ENCODE results near the gene LIME1.

The LIME1 gene, protein sequence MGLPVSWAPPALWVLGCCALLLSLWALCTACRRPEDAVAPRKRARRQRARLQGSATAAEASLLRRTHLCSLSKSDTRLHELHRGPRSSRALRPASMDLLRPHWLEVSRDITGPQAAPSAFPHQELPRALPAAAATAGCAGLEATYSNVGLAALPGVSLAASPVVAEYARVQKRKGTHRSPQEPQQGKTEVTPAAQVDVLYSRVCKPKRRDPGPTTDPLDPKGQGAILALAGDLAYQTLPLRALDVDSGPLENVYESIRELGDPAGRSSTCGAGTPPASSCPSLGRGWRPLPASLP

DNA sequence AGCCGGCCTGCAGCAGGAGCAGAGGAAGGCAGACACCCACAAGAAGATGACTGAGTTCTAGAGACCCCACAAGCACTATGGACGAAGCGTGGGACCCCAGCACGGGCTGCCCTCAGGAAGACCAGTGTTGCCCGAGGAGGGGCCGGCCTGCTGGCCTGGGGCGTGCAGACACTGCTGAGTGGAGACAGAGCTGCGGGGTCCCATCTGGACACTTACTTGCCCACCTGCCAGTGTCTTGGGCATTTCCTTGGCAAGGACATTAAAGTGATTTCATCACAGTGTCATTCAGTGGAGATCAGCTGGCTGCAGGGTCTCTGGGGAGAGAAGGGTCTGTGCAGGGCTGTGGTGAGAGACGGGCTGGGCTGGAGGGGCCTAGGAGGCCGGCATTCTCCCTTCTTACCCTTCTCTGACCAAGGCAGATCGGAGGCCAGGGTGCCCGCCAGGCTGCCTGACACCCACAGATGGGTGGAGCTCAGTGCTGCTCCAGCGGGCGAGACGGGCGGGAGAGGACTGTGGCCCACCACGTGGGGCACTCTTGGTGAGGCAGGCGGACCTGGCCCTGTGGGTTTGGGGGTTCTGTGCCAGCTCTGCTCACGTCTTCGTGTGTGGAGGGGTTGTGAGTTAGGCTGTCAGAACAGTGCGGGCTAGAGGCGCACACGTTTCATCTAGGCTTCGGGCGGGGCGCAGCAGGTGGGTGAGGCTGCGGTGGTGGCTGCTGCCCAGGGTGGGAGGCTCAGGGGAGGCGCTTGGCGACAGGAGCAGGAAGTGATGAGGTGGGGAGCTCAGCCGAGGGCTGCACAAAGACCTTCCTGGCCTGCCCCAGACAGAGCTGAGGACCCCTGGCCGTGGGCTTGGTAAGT is at the start of gene LIME1:
Gene LIME1, plus strand, starts transcription at position 806 of the 860 bp plus-strand sequence. CDS start 886 bp downstream, outside the sequence.
- intact Hi-C loops (cut with DNase I): no loop called here
- DNase-seq: peak in 4 of 10 donors; percentile 44 to 88 (median 85)

DNA sequence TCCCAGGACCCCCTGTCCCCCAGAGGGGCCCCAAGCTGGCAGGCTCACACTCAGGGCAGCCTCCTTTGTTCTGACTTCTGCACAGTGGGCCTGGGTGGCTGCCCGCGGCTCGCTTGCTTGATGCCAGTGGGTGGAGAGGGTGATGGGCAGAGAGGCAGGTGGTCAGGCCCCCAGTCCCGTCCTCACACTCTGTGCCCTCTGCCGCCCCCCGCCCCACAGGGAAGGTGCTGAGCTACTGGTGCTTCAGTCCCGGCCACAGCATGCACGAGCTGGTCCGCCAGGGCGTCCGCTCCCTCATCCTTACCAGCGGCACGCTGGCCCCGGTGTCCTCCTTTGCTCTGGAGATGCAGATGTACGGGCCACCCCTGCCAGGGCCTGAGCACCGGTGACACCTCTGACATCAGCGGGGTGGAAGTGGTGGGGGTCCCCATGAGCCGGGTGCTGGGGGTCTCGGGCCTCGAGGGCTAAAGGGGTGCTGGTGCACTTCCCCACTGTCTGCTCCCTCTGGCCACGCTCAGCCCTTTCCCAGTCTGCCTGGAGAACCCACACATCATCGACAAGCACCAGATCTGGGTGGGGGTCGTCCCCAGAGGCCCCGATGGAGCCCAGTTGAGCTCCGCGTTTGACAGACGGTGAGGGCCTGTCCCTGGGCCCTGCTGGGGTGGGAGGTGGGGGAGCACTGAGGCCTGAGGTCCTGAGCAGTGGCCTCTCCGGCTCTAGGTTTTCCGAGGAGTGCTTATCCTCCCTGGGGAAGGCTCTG is 48.9 kb upstream of the LIME1 start:
- DNase-seq: no peak

DNA sequence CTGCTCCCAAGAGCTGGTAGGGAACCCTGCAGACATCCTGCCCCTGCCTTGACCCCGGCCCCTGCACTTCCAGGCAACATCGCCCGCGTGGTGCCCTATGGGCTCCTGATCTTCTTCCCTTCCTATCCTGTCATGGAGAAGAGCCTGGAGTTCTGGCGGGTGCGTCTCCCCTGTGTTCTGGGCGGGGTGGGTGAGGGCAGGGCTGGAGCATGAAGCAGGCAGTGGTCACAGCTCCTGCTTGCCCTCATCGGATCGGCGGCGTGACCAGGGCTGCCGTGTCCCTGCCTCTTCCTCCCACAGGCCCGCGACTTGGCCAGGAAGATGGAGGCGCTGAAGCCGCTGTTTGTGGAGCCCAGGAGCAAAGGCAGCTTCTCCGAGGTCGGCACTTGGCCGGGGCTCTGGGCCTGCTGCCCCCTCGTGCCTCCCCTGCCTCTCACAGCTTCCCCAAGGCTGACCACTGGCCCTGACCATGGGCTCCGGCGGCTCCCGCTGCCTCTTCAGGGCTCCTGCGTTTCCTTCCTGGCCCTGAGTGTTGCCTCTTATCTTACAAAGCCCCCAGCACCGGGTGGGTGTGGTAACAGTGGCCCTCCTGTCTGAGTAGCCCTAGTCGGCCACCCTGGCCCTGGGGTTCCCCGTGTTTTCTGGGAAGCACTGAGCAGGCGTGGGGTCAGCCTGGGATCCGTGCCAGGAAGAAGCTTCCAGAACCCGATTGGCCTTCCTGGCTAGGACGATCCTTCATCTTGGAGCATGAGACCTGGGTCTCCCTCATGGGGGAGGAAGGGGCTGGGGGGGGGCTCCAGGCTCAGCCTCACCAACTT is 48.0 kb upstream of the LIME1 start:
- DNase-seq: no peak
- intact Hi-C loops (cut with DNase I): no loop called here

More for the DNA sequence above, 48.9 kb upstream of the LIME1 start:
- intact Hi-C loops (cut with DNase I): no loop called here

DNA sequence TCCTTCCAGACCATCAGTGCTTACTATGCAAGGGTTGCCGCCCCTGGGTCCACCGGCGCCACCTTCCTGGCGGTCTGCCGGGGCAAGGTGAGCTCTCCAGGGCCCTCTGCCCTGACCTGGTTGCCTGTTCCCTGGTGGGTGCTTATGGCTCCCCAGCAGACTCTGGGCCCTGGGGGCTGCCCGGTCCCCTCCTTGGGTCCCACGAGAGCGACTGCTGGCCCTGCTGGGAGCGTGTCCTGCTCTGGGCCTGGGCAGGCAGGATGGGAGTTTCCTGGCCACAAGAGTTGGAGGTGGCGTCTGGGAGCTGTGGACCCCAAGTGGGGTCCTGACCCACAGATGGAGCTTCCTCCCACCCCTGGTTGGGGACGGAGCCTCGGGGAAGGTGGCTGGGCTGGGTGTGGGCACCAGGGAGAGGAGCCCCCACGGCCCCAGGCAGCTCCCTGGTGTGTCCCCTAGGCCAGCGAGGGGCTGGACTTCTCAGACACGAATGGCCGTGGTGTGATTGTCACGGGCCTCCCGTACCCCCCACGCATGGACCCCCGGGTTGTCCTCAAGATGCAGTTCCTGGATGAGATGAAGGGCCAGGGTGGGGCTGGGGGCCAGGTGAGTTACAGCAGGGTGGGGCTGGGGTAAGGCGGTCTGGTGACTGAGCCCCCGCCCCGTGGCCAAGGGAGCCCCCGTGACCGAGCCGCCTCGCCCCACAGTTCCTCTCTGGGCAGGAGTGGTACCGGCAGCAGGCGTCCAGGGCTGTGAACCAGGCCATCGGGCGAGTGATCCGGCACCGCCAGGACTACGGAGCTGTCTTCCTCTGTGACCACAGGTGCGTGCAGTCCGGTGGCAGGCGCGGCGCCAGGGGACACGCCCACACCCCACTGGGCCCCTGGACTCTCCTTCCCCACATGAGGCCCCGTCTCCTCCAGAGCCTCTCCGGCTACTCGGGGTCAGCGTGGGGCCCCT is 47.1 kb upstream of the LIME1 start:
- intact Hi-C loops (cut with DNase I): no loop called here
- DNase-seq: no peak

DNA sequence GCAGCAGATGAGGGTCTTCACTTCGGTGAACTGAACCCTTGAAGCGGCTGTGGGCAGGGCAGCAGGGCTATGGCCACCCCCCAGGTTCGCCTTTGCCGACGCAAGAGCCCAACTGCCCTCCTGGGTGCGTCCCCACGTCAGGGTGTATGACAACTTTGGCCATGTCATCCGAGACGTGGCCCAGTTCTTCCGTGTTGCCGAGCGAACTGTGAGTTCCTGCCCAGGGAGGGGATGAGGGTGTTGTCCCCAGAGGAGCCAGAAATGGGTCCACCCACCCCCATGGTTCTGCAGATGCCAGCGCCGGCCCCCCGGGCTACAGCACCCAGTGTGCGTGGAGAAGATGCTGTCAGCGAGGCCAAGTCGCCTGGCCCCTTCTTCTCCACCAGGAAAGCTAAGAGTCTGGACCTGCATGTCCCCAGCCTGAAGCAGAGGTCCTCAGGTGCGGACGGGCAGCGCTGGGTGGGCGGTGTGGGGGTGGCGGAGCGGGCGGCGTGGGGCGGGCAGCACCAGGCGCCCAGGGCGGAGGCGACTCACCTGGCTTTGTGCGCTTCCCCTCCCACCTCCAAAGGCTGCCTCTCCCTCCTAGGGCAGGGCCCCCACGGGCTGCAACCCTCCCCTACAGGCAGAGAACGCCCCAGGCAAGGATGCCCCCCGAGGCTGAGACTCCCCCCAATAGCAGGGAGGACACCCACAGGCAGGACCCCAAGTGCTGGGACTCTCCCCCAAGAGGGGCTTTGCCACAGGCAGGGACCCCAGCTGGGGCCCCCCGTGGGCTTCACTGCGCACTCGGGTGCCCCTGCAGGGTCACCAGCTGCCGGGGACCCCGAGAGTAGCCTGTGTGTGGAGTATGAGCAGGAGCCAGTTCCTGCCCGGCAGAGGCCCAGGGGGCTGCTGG is 46.2 kb upstream of the LIME1 start:
- DNase-seq: no peak
- intact Hi-C loops (cut with DNase I): no loop called here

DNA sequence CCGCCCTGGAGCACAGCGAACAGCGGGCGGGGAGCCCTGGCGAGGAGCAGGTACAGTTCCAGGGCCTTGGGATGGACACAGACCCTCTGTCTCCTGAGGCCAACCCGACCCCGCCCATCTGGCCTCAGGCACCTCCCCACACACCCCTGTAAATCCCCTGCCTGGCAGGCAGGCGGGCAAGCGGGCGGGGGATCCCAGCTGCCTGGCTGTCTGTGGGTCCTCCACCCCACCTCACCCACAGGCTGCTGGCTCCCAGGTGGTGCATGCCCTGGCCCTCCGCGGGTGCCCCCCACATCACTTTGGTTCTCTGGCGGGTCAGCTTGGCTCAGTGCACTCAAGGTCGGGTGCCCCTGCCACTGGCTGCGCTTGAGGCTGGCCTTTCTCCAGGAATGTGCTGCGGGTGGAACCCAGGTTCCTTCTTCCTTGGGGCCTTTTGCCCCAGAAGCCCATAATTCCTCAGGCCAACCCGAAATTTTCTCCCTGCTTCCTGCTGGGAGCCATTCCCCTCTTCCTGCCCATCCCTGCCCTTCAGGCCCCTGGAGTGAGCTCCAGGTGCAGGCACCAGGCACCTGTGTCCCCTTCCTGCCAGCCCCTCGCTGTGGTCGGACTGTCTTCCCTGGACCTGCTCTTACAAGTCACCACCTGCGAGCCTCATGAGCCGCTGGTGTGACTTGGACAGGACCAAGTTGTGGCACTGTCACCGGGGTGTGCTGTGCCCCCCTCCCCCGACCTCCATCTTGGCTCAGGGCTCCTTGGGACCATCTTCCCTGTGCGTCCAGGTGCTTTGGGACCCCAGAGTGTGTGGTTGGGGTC is 45.4 kb upstream of the LIME1 start:
- no peak for DNase-seq
- intact Hi-C loops (cut with DNase I): no loop called here

DNA sequence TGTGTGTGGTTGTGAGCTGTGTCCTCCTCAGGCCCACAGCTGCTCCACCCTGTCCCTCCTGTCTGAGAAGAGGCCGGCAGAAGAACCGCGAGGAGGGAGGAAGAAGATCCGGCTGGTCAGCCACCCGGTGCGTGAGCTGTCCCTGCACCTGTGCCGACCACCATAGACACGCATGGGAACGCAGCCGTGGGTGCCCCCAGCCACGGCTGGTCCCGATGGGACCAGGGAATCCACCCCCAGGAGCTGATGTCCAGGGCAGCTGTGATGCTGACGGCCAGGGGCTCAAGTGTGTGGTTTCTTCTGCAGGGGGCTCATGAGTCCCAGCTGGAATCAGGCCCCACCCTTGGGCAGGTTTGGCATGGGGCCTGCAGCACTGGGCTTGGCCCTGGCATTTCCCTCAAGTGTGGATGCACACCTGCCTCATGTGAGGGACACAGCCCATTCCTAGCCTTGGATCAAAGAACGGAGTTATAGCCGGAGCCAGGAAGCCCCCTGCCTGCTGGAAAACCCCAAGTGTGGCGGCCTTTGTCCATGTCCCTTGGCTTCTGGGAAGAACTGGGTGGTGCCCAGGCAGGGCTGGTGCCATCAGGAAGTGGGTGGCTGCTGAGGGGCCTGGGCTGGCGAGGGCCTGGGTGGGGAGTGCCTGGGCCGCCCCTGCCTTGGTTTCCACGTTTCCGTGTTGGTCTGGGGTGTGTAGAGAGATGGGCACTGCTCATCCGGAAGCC is 44.6 kb upstream of the LIME1 start:
- intact Hi-C loops (cut with DNase I): no loop called here
- peak in 1 of 10 donors; percentile 6 for DNase-seq

DNA sequence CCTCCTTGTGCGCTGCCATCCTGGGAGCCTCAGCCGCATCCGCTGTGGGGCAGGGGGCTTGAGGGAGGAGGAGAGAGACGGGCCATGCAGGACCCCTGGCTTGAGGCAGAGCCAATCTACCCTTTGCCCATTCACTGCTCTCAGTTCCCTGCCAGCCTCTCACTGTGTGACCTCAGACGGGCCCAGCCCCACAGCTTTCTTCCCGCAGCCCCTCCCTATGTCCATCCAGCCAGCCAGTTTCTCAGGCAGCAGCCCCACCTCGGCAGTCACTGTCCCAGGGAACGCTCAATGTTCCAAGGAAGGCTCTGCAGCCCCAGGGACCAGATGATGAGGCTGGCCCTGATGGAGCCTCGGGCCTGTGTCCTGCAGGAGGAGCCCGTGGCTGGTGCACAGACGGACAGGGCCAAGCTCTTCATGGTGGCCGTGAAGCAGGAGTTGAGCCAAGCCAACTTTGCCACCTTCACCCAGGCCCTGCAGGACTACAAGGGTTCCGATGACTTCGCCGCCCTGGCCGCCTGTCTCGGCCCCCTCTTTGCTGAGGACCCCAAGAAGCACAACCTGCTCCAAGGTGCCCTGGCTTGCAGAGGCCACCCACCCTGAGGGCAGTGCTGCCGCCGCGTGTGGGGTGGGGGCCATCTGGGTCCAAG is 43.9 kb upstream of the LIME1 start:
- DNase-seq: peak in 2 of 10 donors; percentile 4 to 72
- intact Hi-C loops (cut with DNase I): no loop called here

DNA sequence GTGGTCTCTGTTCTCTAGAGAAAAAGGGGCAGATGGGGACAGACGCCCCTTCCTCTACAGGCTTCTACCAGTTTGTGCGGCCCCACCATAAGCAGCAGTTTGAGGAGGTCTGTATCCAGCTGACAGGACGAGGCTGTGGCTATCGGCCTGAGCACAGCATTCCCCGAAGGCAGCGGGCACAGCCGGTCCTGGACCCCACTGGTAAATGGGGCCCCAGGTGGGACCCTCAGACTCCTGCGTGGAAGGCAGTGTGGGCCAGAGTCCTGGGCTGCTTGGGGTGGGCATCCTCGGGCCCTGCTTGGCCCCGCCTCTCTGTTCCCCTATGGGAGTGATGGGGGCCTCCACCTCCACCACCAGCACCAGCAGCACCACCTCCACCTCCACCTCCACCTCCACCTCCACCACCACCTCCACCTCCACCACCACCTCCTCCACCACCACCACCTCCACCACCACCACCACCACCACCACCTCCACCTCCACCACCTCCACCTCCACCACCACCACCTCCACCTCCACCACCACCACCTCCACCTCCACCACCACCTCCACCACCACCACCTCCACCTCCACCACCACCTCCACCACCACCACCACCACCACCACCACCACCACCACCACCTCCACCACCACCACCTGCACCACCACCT is 43.3 kb upstream of the LIME1 start:
- intact Hi-C loops (cut with DNase I): no loop called here
- no peak for DNase-seq

DNA sequence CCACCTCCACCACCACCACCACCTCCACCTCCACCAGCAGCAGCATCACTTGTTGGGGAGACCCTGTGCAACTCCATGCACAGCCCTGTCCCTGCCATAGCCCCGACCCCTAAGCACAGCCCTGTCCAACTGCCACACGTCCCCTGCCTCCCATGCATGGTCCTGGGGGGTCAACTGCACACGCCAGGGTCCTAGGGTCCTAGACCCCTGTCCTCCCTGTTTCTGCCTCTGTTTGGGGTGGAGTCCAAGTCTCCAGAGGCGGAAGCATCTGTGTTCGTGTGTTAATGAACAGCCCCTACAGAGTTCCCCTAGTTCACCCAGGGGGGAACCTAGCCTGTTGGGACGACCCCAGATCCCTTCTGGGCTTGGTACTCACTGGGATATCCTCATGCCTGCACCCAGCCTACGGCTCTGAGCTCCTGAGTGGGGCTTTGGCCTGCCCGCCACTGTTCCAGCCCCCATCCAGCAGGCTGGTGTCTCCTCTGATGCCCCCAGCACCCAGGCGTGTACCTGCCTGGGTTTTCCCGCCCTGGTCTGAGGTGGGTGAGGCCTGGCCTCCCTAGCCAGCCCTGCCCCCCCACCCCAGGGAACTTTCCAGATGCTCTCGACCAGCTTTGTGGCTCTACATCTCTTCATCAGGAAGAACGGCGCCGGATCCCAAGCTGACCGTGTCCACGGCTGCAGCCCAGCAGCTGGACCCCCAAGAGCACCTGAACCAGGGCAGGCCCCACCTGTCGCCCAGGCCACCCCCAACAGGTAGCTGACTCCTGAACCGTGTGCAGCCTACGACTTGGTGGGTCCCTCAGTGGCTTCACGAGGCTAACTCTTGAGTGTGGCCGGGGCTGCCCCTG is 42.5 kb upstream of the LIME1 start:
- DNase-seq: peak in 1 of 10 donors; percentile 76

DNA sequence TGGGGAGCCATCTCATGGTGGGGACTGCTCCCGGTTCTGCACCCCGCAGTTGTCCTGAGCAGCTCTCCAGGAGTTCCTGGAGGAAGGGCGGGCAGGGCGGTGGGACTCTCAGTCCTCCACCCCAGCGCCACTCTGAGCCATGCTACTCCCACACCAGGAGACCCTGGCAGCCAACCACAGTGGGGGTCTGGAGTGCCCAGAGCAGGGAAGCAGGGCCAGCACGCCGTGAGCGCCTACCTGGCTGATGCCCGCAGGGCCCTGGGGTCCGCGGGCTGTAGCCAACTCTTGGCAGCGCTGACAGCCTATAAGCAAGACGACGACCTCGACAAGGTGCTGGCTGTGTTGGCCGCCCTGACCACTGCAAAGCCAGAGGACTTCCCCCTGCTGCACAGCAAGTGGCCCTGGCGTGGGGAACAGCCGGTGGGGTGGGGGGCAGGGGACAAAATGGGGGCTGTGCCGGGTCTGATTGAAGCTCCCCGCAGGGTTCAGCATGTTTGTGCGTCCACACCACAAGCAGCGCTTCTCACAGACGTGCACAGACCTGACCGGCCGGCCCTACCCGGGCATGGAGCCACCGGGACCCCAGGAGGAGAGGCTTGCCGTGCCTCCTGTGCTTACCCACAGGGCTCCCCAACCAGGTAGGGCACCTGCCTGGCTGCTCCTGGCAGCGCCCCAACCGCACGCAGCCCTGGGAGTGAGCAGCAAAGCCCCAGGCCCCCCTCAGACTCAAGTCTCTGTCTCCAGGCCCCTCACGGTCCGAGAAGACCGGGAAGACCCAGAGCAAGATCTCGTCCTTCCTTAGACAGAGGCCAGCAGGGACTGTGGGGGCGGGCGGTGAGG is 41.7 kb upstream of the LIME1 start:
- peak in 1 of 10 donors; percentile 81 for DNase-seq
- intact Hi-C loops (cut with DNase I): no loop called here

More for the DNA sequence above, 42.5 kb upstream of the LIME1 start:
- intact Hi-C loops (cut with DNase I): no loop called here

DNA sequence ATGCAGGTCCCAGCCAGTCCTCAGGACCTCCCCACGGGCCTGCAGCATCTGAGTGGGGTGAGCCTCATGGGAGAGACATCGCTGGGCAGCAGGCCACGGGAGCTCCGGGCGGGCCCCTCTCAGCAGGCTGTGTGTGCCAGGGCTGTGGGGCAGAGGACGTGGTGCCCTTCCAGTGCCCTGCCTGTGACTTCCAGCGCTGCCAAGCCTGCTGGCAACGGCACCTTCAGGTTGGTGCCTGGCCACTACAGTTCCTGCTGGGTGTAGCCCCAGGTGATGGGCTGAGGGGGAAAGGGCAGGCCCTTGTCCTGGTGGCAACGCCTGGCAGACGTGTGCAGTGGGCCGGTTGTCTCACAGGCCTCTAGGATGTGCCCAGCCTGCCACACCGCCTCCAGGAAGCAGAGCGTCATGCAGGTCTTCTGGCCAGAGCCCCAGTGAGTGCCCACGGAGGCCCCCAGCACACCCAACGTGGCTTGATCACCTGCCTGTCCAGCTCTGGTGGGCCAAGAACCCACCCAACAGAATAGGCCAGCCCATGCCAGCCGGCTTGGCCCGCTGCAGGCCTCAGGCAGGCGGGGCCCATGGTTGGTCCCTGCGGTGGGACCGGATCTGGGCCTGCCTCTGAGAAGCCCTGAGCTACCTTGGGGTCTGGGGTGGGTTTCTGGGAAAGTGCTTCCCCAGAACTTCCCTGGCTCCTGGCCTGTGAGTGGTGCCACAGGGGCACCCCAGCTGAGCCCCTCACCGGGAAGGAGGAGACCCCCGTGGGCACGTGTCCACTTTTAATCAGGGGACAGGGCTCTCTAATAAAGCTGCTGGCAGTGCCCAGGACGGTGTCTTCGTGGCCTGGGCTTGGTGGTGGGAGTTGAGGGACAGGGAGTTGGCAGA is 40.8 kb upstream of the LIME1 start:
- peak in 3 of 10 donors; percentile 31 to 69 (median 39) for DNase-seq
- intact Hi-C loops (cut with DNase I): no loop called here

DNA sequence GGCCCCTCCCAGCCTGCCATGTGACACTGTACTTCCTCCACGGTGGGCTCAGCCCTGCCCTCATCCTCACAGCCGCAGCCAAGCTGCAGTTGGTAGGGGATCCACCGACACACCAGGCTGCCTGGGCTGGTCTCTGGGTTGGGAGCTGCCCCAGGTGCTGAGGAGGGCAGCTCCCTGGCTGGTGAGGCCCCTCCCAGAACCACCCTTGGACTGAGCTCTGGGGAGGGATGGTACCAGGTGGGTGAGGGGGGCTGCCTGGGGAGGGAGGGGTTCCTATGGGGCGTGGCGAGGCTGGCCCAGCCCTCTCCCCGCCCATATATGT is 40.2 kb upstream of the LIME1 start:
- intact Hi-C loops (cut with DNase I): no loop called here
- DNase-seq: peak in 2 of 10 donors; percentile 63 to 69

Measured in posterior cingulate gyrus (tissue), 11 donors.